ENCODE data around the gene ADGRG6.

ADGRG6 gene

GRCh38 chr6:142381845-142382378, 80.1 kb downstream of the ADGRG6 start:
- TF ChIP-seq CTCF (IDR thresholded peaks at IDR 0.05; ENCODE audit: low read depth, low read length, missing control alignments) = no peak
- no peak for DNase-seq (ENCODE audit: extremely low read depth, low read depth)
- H3K4me3 ChIP-seq (replicated peaks; ENCODE audit: low read depth, low read length) = no peak overlapping the region

GRCh38 chr6:142384519-142385254, 82.9 kb downstream of the ADGRG6 start:
- TF ChIP-seq CTCF (IDR thresholded peaks at IDR 0.05; ENCODE audit: low read depth, low read length, missing control alignments) = no peak
- H3K4me3 ChIP-seq (replicated peaks; ENCODE audit: low read depth, low read length) = no peak overlapping the region

GRCh38 chr6:142385352-142385751, 83.5 kb downstream of the ADGRG6 start:
- no peak overlapping the region for H3K4me3 ChIP-seq (replicated peaks; ENCODE audit: low read depth, low read length)
- no peak for TF ChIP-seq CTCF (IDR thresholded peaks at IDR 0.05; ENCODE audit: low read depth, low read length, missing control alignments)
- no peak for DNase-seq (ENCODE audit: extremely low read depth, low read depth)

More at GRCh38 chr6:142384519-142385254, 82.9 kb downstream of the ADGRG6 start:
- DNase-seq (ENCODE audit: extremely low read depth, low read depth) = no peak

- no peak for DNase-seq (ENCODE audit: extremely low read depth, low read depth)
- H3K4me3 ChIP-seq (replicated peaks; ENCODE audit: low read depth, low read length) = no peak overlapping the region
- TF ChIP-seq CTCF (IDR thresholded peaks at IDR 0.05; ENCODE audit: low read depth, low read length, missing control alignments) = no peak
Observed at GRCh38 chr6:142386657-142387056, 84.8 kb downstream of the ADGRG6 start.

GRCh38 chr6:142387997-142388815, 86.4 kb downstream of the ADGRG6 start:
- peak; percentile 53 for TF ChIP-seq CTCF (IDR thresholded peaks at IDR 0.05; ENCODE audit: low read depth, low read length, missing control alignments)
- H3K4me3 ChIP-seq (replicated peaks; ENCODE audit: low read depth, low read length) = no peak overlapping the region
- DNase-seq (ENCODE audit: extremely low read depth, low read depth) = no peak

- no peak for TF ChIP-seq CTCF (IDR thresholded peaks at IDR 0.05; ENCODE audit: low read depth, low read length, missing control alignments)
- H3K4me3 ChIP-seq (replicated peaks; ENCODE audit: low read depth, low read length) = no peak overlapping the region
- no peak for DNase-seq (ENCODE audit: extremely low read depth, low read depth)
Observed at GRCh38 chr6:142395266-142395665, 93.5 kb downstream of the ADGRG6 start.

All from HFF-Myc (cell line).